IMR-90 (cell line): ENCODE data around the gene KDM4F. TPM values are rescaled to one million over a fixed set of nuclear protein-coding genes. Genes with fewer than 3 reads are reported as not detected.
"Not testable (repeated sequence)": the region's sequence is repeated elsewhere in the genome, so short reads cannot be mapped to it uniquely, and the experiment has no call there.

Source experiments
- ATAC-seq: fragments of 200-7000 bp; cut with Tn5 transposase; 2 replicates; pipeline ENCODE4 v1.9.1; 2020; ENCODE audit warnings: low read depth, mild to moderate bottlenecking, moderate library complexity
- Bru-seq: library from RNA; stranded (reverse); fragments of 400-500 nt; gene quantifications from one replicate; lab custom pipeline; 2021; lab: Mats Ljungman, UMichigan
- BruChase-seq, 2 experiments: library from RNA; stranded (reverse); fragments of 400-500 nt; gene quantifications; one replicate each; lab custom pipeline; 2021; lab: Mats Ljungman, UMichigan
- BruUV-seq: library from RNA; stranded (reverse); fragments of 400-500 nt; replicated peaks from 2 replicates; lab custom pipeline; 2021; lab: Mats Ljungman, UMichigan
- CTCF ChIA-PET: fragments of 300-600 bp; formaldehyde crosslinking; extraction: SDS; loops from one replicate; lab custom pipeline; 2021; ENCODE audit warnings: antibody characterized with exemption; lab: Yijun Ruan, JAX
- POLR2A ChIA-PET: fragments of 300-600 bp; sonication (Branson Sonifier 250); formaldehyde crosslinking; loops from one replicate; lab custom pipeline; 2022; ENCODE audit warnings: antibody characterized with exemption; ENCODE audit not compliant: unreplicated experiment; lab: Charles Lee
- DNase-seq: peaks from one replicate; pipeline ENCODE4 v3.0.0; 2013
- H2AFZ ChIP-seq: replicated peaks from 2 replicates; pipeline ENCODE3; 2013; ENCODE audit warnings: low read length, mild to moderate bottlenecking; ENCODE audit not compliant: poor library complexity
- H2AK5ac ChIP-seq: 2 replicates; pipeline ENCODE4 v1.6.1; 2013; ENCODE audit warnings: low read depth, low read length, inconsistent platforms
- H2AK9ac ChIP-seq: replicated peaks from 2 replicates; pipeline ENCODE3; 2013; ENCODE audit warnings: mild to moderate bottlenecking, low read depth, low read length, moderate library complexity; ENCODE audit not compliant: poor library complexity
- H2BK120ac ChIP-seq: 2 replicates; pipeline ENCODE4 v1.6.1; 2013; ENCODE audit warnings: low read depth, low read length, inconsistent platforms
- H2BK15ac ChIP-seq: 3 replicates; pipeline ENCODE4 v1.6.1; 2013; ENCODE audit warnings: low read depth, low read length, inconsistent platforms
- H2BK20ac ChIP-seq: 2 replicates; pipeline ENCODE4 v1.6.1; 2013; ENCODE audit warnings: low read depth, mild to moderate bottlenecking, inconsistent platforms, low read length, moderate library complexity
- H2BK5ac ChIP-seq: 2 replicates; pipeline ENCODE4 v1.6.1; 2013; ENCODE audit warnings: mild to moderate bottlenecking, low read depth, low read length, inconsistent platforms; ENCODE audit not compliant: poor library complexity, severe bottlenecking
- H3K14ac ChIP-seq: replicated peaks from 2 replicates; pipeline ENCODE4 v1.6.1; 2013; ENCODE audit warnings: low read depth, low read length, inconsistent platforms
- H3K18ac ChIP-seq: 2 replicates; pipeline ENCODE4 v1.6.1; 2013; ENCODE audit warnings: low read depth, low read length, control low read depth
- H3K23ac ChIP-seq: 2 replicates; pipeline ENCODE4 v1.6.1; 2013; ENCODE audit warnings: low read depth, low read length, inconsistent platforms
- H3K27ac ChIP-seq: 2 replicates; pipeline ENCODE4 v1.5.1; 2013; ENCODE audit warnings: mild to moderate bottlenecking, control low read depth, low read length; ENCODE audit not compliant: insufficient read depth
- H3K27me3 ChIP-seq: 2 replicates; pipeline ENCODE4 v1.6.1; 2013; ENCODE audit warnings: low read length; ENCODE audit not compliant: control insufficient read depth, insufficient read depth
- H3K36me3 ChIP-seq: 2 replicates; pipeline ENCODE4 v1.6.1; 2013; ENCODE audit warnings: low read length, mixed read lengths; ENCODE audit not compliant: control insufficient read depth, insufficient read depth
- H3K4ac ChIP-seq: 2 replicates; pipeline ENCODE4 v1.6.1; 2013; ENCODE audit warnings: low read depth, low read length, inconsistent platforms
- H3K4me1 ChIP-seq: 2 replicates; pipeline ENCODE4 v1.6.1; 2013; ENCODE audit warnings: low read length, mixed read lengths; ENCODE audit not compliant: control insufficient read depth, insufficient read depth
- H3K4me2 ChIP-seq: 2 replicates; pipeline ENCODE4 v1.6.1; 2013; ENCODE audit warnings: low read depth, mild to moderate bottlenecking, control low read depth, low read length, moderate library complexity
- H3K4me3 ChIP-seq: 2 replicates; pipeline ENCODE4 v1.5.1; 2013; ENCODE audit warnings: low read depth, mild to moderate bottlenecking, control low read depth, low read length, moderate library complexity; ENCODE audit not compliant: insufficient read depth
- H3K56ac ChIP-seq: 2 replicates; pipeline ENCODE4 v1.6.1; 2013; ENCODE audit warnings: low read length, inconsistent platforms; ENCODE audit not compliant: insufficient read depth; ENCODE audit errors: extremely low read depth
- H3K79me1 ChIP-seq, 2 experiments: 2 replicates each; pipeline ENCODE4 v1.6.1; 2013; ENCODE audit warnings: low read length in 2 of 2, inconsistent platforms in 1 of 2, low read depth in 1 of 2
- H3K9ac ChIP-seq: 2 replicates; pipeline ENCODE4 v1.6.1; 2013; ENCODE audit warnings: low read depth, low read length, control low read depth
- H3K9me1 ChIP-seq: 2 replicates; pipeline ENCODE4 v1.6.1; 2013; ENCODE audit warnings: low read length, inconsistent platforms; ENCODE audit not compliant: insufficient read depth
- H3K9me3 ChIP-seq: 2 replicates; pipeline ENCODE4 v1.6.1; 2013; ENCODE audit warnings: low read length; ENCODE audit not compliant: control insufficient read depth, insufficient read depth
- H4K20me1 ChIP-seq: 2 replicates; pipeline ENCODE4 v1.6.1; 2013; ENCODE audit warnings: low read length, inconsistent platforms; ENCODE audit not compliant: insufficient read depth
- H4K5ac ChIP-seq: 2 replicates; pipeline ENCODE4 v1.6.1; 2013; ENCODE audit warnings: mild to moderate bottlenecking, low read depth, low read length, control low read depth
- H4K8ac ChIP-seq, 2 experiments: 2 replicates each; pipeline ENCODE4 v1.6.1; 2013; ENCODE audit warnings: low read depth in 2 of 2, low read length in 2 of 2, control low read depth in 1 of 2, inconsistent platforms in 1 of 2
- H4K91ac ChIP-seq: 2 replicates; pipeline ENCODE4 v1.6.1; 2013; ENCODE audit warnings: low read depth, low read length, inconsistent platforms; ENCODE audit not compliant: insufficient read depth
- WGBS, 2 experiments: methylation state at CpG; one replicate each; pipeline versions ENCODE4 v1.1.5 to v1.1.7; 2013; ENCODE audit warnings: missing lambda C conversion rate in 2 of 2; ENCODE audit not compliant: insufficient read length in 1 of 2; ENCODE audit errors: extremely low coverage in 2 of 2; 5-methylcytosine and 5-hydroxymethylcytosine counted together
- dilution Hi-C: fragments of 300-500 bp; cut with HindIII; formaldehyde crosslinking; loops from one replicate; pipeline ENCODE4 v1.14.3; 2018; ENCODE audit warnings: low sequenced_read_pairs; ENCODE audit not compliant: unreplicated experiment
- in situ Hi-C: fragments of 300-500 bp; cut with MboI; formaldehyde crosslinking; loops from 3 replicates; pipeline ENCODE4 v1.14.3; 2019; ENCODE audit warnings: low sequenced_read_pairs, inconsistent platforms, mixed read lengths
- intact Hi-C: fragments of 100-400 bp; cut with micrococcal nuclease; formaldehyde crosslinking; loops from 2 replicates; pipeline ENCODE4 v1.10.0; 2022
- long read RNA-seq: library from polyadenylated mRNA; unstranded; transcript quantifications from one replicate; pipeline ENCODE4 v2.0.0, GENCODE V29; 2021; ENCODE audit not compliant: unreplicated experiment
- polyA plus RNA-seq, 3 experiments: library from polyadenylated mRNA; depleted of rRNA; stranded (reverse); fragments of >200 nt; gene quantifications; 2 replicates each; pipeline ENCODE4 v1.2.3, GENCODE V29; 2012; ENCODE audit warnings: low replicate concordance in 1 of 3
- total RNA-seq: library from RNA; depleted of rRNA; stranded (reverse); fragments of >200 nt; gene quantifications from 2 replicates; pipeline ENCODE4 v1.2.3, GENCODE V29; 2012; rRNA removed

The KDM4F gene
- not detected in 2 replicates for total RNA-seq
- polyA plus RNA-seq (2012; rRNA removed), result not detected in 2 replicates
- polyA plus RNA-seq (2012; cell fraction: cytosol; rRNA removed), result not detected in 2 replicates
- polyA plus RNA-seq (2012; cell fraction: nucleus; rRNA removed; ENCODE audit: low replicate concordance), result not detected in 2 replicates
- Bru-seq, nascent RNA, result not detected
- not detected for BruChase-seq, experiment 1, labeled RNA remaining after a 6-hour chase
- not detected for BruChase-seq, experiment 2, labeled RNA remaining after a 2-hour chase
- long read RNA-seq, result 0 reads

GRCh38 chr11:95049122-95049521 lies at the start of gene KDM4F:
TSS of gene KDM4F (plus strand) at chr11:95049422.
- H4K20me1 ChIP-seq, DNase-seq, dilution Hi-C loops, H3K18ac ChIP-seq, H3K4ac ChIP-seq, POLR2A ChIA-PET, H4K91ac ChIP-seq, BruUV-seq, H2BK5ac ChIP-seq, H2BK120ac ChIP-seq, H3K14ac ChIP-seq, H4K5ac ChIP-seq, H3K36me3 ChIP-seq, H3K23ac ChIP-seq, CTCF ChIA-PET, H3K4me1 ChIP-seq, intact Hi-C loops, H3K4me2 ChIP-seq, ATAC-seq, H3K9me3 ChIP-seq, H3K9ac ChIP-seq, H3K56ac ChIP-seq, H4K8ac ChIP-seq, H3K79me1 ChIP-seq, H2BK15ac ChIP-seq, H2AK5ac ChIP-seq, H3K4me3 ChIP-seq, in situ Hi-C loops, H2AFZ ChIP-seq, H3K27ac ChIP-seq, H2AK9ac ChIP-seq, H2BK20ac ChIP-seq, H3K9me1 ChIP-seq: not testable (repeated sequence)
- peaks cover 12% of the 10 kb centered on the region for H3K27me3 ChIP-seq
- no CpG with 5 or more reads among the region's 3 CpGs for WGBS, 2 experiments
